Measurements from ENCODE around the gene FFAR1. TPM values are rescaled to one million over a fixed set of nuclear protein-coding genes. Genes with fewer than 3 reads are reported as not detected.
A peak's percentile ranks its signal among the peaks of the same experiment; 100 is the strongest.

FFAR1 gene
- total RNA-seq, 6 donors from 2014 or later: 0.17 TPM; not detected in 5

- no peak overlapping the region for H3K4me3 ChIP-seq
- TF ChIP-seq CTCF (IDR thresholded peaks at IDR 0.05) (no peak), EP300 (IDR thresholded peaks at IDR 0.05) (no peak), POLR2AphosphoS5 (IDR thresholded peaks at IDR 0.05) (no peak), POLR2A (IDR thresholded peaks at IDR 0.05) (no peak)
- no peak overlapping the region for H3K27ac ChIP-seq
- no peaks in the 10 kb centered on the region for H3K9me3 ChIP-seq
- H3K4me1 ChIP-seq: peaks cover 0 to 16% (median 8%) of the 10 kb centered on the region in 4 donors
- WGBS, 2 donors: 59 to 76% methylated on average over 4 to 6 of the region's 6 CpGs
- H3K36me3 ChIP-seq: no peaks in the 10 kb centered on the region
- H3K27me3 ChIP-seq: no peaks in the 10 kb centered on the region
- ATAC-seq (ENCODE audit: low FRiP score in 2 of 2) (no peak), DNase-seq (no peak)
Observed at GRCh38 chr19:35305181-35305580, 42.5 kb upstream of the FFAR1 start.

- TF ChIP-seq POLR2AphosphoS5 (IDR thresholded peaks at IDR 0.05): no peak
- no peak for TF ChIP-seq EP300 (IDR thresholded peaks at IDR 0.05)
- no peak for TF ChIP-seq POLR2A (IDR thresholded peaks at IDR 0.05)
- TF ChIP-seq CTCF (IDR thresholded peaks at IDR 0.05): no peak
- Histone ChIP-seq H3K4me1 (peaks cover 0 to 24% (median 9%) of the 10 kb centered on the region in 4 donors), H3K27me3 (no peaks in the 10 kb centered on the region), H3K27ac (no peak overlapping the region), H3K9me3 (no peaks in the 10 kb centered on the region), H3K36me3 (no peaks in the 10 kb centered on the region), H3K4me3 (no peak overlapping the region)
- ATAC-seq (ENCODE audit: low FRiP score in 2 of 2): no peak
- 80 to 88% methylated on average over 20 of the region's 20 CpGs for WGBS, 2 donors
- DNase-seq: no peak
Observed at GRCh38 chr19:35306473-35307246, 41.0 kb upstream of the FFAR1 start.

- DNase-seq: no peak
- WGBS, 2 donors: 72 to 76% methylated on average over 10 of the region's 10 CpGs
Observed at GRCh38 chr19:35307931-35308330, 39.8 kb upstream of the FFAR1 start.

GRCh38 chr19:35308910-35309309 is 38.8 kb upstream of the FFAR1 start:
- H3K27me3 ChIP-seq: no peaks in the 10 kb centered on the region
- DNase-seq (no peak), ATAC-seq (ENCODE audit: low FRiP score in 2 of 2) (no peak)
- TF ChIP-seq EP300 (IDR thresholded peaks at IDR 0.05) (no peak), POLR2A (IDR thresholded peaks at IDR 0.05) (no peak), CTCF (IDR thresholded peaks at IDR 0.05) (no peak), POLR2AphosphoS5 (IDR thresholded peaks at IDR 0.05) (no peak)
- no peak overlapping the region for H3K4me3 ChIP-seq
- no peaks in the 10 kb centered on the region for H3K36me3 ChIP-seq
- peak overlapping the region in 2 of 4 donors; percentile 56 to 66 for H3K27ac ChIP-seq
- WGBS, 2 donors: 72 to 82% methylated on average over 7 of the region's 7 CpGs
- H3K4me1 ChIP-seq: peaks cover 0 to 25% (median 12%) of the 10 kb centered on the region in 4 donors
- H3K9me3 ChIP-seq: no peaks in the 10 kb centered on the region

More at GRCh38 chr19:35307931-35308330, 39.8 kb upstream of the FFAR1 start:
- H3K9me3 ChIP-seq: no peaks in the 10 kb centered on the region
- H3K27me3 ChIP-seq: no peaks in the 10 kb centered on the region
- H3K4me1 ChIP-seq: peaks cover 0 to 24% (median 9%) of the 10 kb centered on the region in 4 donors
- TF ChIP-seq POLR2AphosphoS5 (IDR thresholded peaks at IDR 0.05) (no peak), EP300 (IDR thresholded peaks at IDR 0.05) (no peak), POLR2A (IDR thresholded peaks at IDR 0.05) (no peak), CTCF (IDR thresholded peaks at IDR 0.05) (no peak)
- no peak overlapping the region for H3K4me3 ChIP-seq
- H3K36me3 ChIP-seq: no peaks in the 10 kb centered on the region
- ATAC-seq (ENCODE audit: low FRiP score in 2 of 2): no peak
- no peak overlapping the region for H3K27ac ChIP-seq

Data from upper lobe of left lung (tissue), 6 donors.